GM12878 (cell line): ENCODE measurements around the gene ZNF567. TPM values are rescaled to one million over a fixed set of nuclear protein-coding genes. Genes with fewer than 3 reads are reported as not detected.

ENCODE experiments used
- ATAC-seq: fragments of 200-7000 bp; cut with Tn5 transposase; 3 replicates; pipeline ENCODE4 v1.9.1; 2020; ENCODE audit warnings: mild to moderate bottlenecking, moderate library complexity
- BruUV-seq: library from RNA; stranded (reverse); fragments of 400-500 nt; replicated peaks from 2 replicates; lab custom pipeline; 2021; lab: Mats Ljungman, UMichigan
- CTCF ChIA-PET: fragments of 300-600 bp; sonication (Branson Sonifier 250); formaldehyde crosslinking; extraction: SDS; loops from one replicate; lab custom pipeline; 2021; ENCODE audit warnings: inconsistent platforms; lab: Yijun Ruan, JAX
- POLR2A ChIA-PET: fragments of 350-600 bp; formaldehyde crosslinking; extraction: SDS; loops from one replicate; lab custom pipeline; 2021; ENCODE audit warnings: inconsistent platforms; lab: Charles Lee
- RAD21 ChIA-PET: fragments of 300-600 bp; sonication (Branson Sonifier 250); formaldehyde crosslinking; loops from one replicate; lab custom pipeline; 2023; ENCODE audit warnings: antibody characterized with exemption; ENCODE audit not compliant: unreplicated experiment; lab: Charles Lee
- SMC1A ChIA-PET: fragments of 300-600 bp; sonication (Branson Sonifier 250); formaldehyde crosslinking; loops from one replicate; lab custom pipeline; 2023; ENCODE audit not compliant: unreplicated experiment, uncharacterized antibody; lab: Charles Lee
- DNase-seq: peaks from one replicate; pipeline ENCODE4 v3.0.0-alpha.2; 2011; ENCODE audit warnings: low read depth, low spot score
- FAIRE-seq: peaks from 3 replicates; lab custom pipeline; 2011; peaks lifted over from hg19 to GRCh38; lab: Jason Lieb, UNC
- H2AFZ ChIP-seq: 2 replicates; pipeline ENCODE4 v1.6.0; 2011; ENCODE audit warnings: low read depth, low read length, control low read depth; ENCODE audit not compliant: control insufficient read depth
- H3K27ac ChIP-seq: 2 replicates; pipeline ENCODE4 v1.5.1; 2011; ENCODE audit warnings: control low read depth; ENCODE audit not compliant: control insufficient read depth, insufficient read depth
- H3K27me3 ChIP-seq, 2 experiments: replicated peaks in 1 of 2; 2 replicates each; pipeline versions ENCODE4 v1.6.0 to v1.6.1; 2011; ENCODE audit warnings: low read length in 1 of 2; ENCODE audit not compliant: control insufficient read depth in 2 of 2, insufficient read depth in 2 of 2
- H3K36me3 ChIP-seq, 2 experiments: 2 replicates each; pipeline ENCODE4 v1.5.1; 2011; ENCODE audit warnings: low read length in 1 of 2; ENCODE audit not compliant: control insufficient read depth in 2 of 2, insufficient read depth in 2 of 2
- H3K4me1 ChIP-seq: 2 replicates; pipeline ENCODE4 v1.6.1; 2011; ENCODE audit warnings: mild to moderate bottlenecking, low read length, moderate library complexity, mixed read lengths; ENCODE audit not compliant: control insufficient read depth, insufficient read depth
- H3K4me2 ChIP-seq: 2 replicates; pipeline ENCODE4 v1.6.0; 2011; ENCODE audit warnings: control low read depth; ENCODE audit not compliant: control insufficient read depth, insufficient read depth
- H3K4me3 ChIP-seq: fragments of 200-600 bp; sonication (generic); 2 replicates; pipeline ENCODE4 v1.5.1; 2016
- H3K79me2 ChIP-seq: 2 replicates; pipeline ENCODE4 v1.6.0; 2011; ENCODE audit warnings: low read length; ENCODE audit not compliant: control insufficient read depth, insufficient read depth
- H3K9ac ChIP-seq: 2 replicates; pipeline ENCODE4 v1.8.0; 2011; ENCODE audit warnings: low read length, control low read depth, mixed read lengths; ENCODE audit not compliant: control insufficient read depth, insufficient read depth
- H3K9me3 ChIP-seq: replicated peaks from 3 replicates; pipeline ENCODE4 v1.5.1; 2011; ENCODE audit warnings: mild to moderate bottlenecking, low read length; ENCODE audit not compliant: control insufficient read depth, insufficient read depth
- H4K20me1 ChIP-seq: 2 replicates; pipeline ENCODE4 v1.6.0; 2011; ENCODE audit not compliant: control insufficient read depth, insufficient read depth
- DPF2 ChIP-seq: fragments of 450-650 bp; IDR thresholded peaks from 2 replicates; pipeline ENCODE4 v1.6.1; 2017; ENCODE audit warnings: mild to moderate bottlenecking
- EED ChIP-seq: sonication (generic); IDR thresholded peaks from 2 replicates; pipeline ENCODE4 v1.6.1; 2016; ENCODE audit warnings: antibody characterized with exemption, low read depth
- FOXM1 ChIP-seq: IDR thresholded peaks from 2 replicates; pipeline ENCODE4 v1.6.1; 2012; ENCODE audit warnings: low read depth, mild to moderate bottlenecking, inconsistent platforms, low read length, moderate library complexity
- GABPA ChIP-seq: IDR thresholded peaks from 2 replicates; pipeline ENCODE4 v1.6.1; 2014; ENCODE audit warnings: antibody characterized with exemption, low read depth, mild to moderate bottlenecking, inconsistent platforms
- HDAC2 ChIP-seq: fragments of 200-600 bp; sonication (generic); IDR thresholded peaks from 2 replicates; pipeline ENCODE4 v1.6.1; 2017
- NBN ChIP-seq: fragments of 450-650 bp; IDR thresholded peaks from 2 replicates; pipeline ENCODE4 v1.6.1; 2016
- NFYB ChIP-seq: IDR thresholded peaks from 2 replicates; pipeline ENCODE4 v1.6.1; 2011; ENCODE audit warnings: low read depth, mild to moderate bottlenecking, low read length, improper control_type of control experiment, moderate library complexity; ENCODE audit not compliant: insufficient read depth
- RAD51 ChIP-seq: fragments of 450-650 bp; IDR thresholded peaks from 2 replicates; pipeline ENCODE4 v1.6.1; 2016; ENCODE audit warnings: moderate library complexity, mild to moderate bottlenecking, inconsistent platforms
- SREBF2 ChIP-seq: IDR thresholded peaks from 2 replicates; pipeline ENCODE4 v1.6.1; 2012; ENCODE audit warnings: mild to moderate bottlenecking, low read length
- STAT3 ChIP-seq: IDR thresholded peaks from 2 replicates; pipeline ENCODE4 v1.6.1; 2011; ENCODE audit warnings: low read depth, low read length, improper control_type of control experiment
- SUPT20H ChIP-seq: IDR thresholded peaks from 2 replicates; pipeline ENCODE4 v1.6.1; 2011; ENCODE audit warnings: low read depth, mild to moderate bottlenecking, low read length, moderate library complexity, borderline replicate concordance; ENCODE audit not compliant: control insufficient read depth
- YY1 ChIP-seq: IDR thresholded peaks from 2 replicates; pipeline ENCODE4 v1.6.1; 2011; ENCODE audit warnings: low read depth, mild to moderate bottlenecking, low read length
- WGBS: methylation state at CpG from one replicate; pipeline ENCODE4 v1.1.6; 2016; ENCODE audit warnings: low lambda C conversion rate; ENCODE audit not compliant: insufficient replicate concordance, insufficient coverage; ENCODE audit errors: missing lambda C conversion rate; 5-methylcytosine and 5-hydroxymethylcytosine counted together
- in situ Hi-C: fragments of 300-500 bp; cut with MboI; formaldehyde crosslinking; loops from 9 replicates; pipeline ENCODE4 v1.14.3; 2018; ENCODE audit warnings: mixed read lengths
- intact Hi-C: fragments of 100-400 bp; cut with micrococcal nuclease; formaldehyde crosslinking; loops from one replicate; pipeline ENCODE4 v1.14.2; 2022; ENCODE audit not compliant: unreplicated experiment
- polyA plus RNA-seq, 11 experiments: library from polyadenylated mRNA; depleted of rRNA in 4 of 11; unstranded in 6 of 11; stranded (reverse) in 5 of 11; fragments of >200 nt; fragmentation: Nextera tagmentation in 4 of 11; fragmentation: Illumina TruSeq in 1 of 11; extraction: Ambion mirVana in 4 of 11; extraction: Trizol in 1 of 11; gene quantifications; 1 replicate in 1 of 11; 2 replicates in 10 of 11; pipeline versions ENCODE4 v1.2.1 to v1.2.3, GENCODE V29; 2011 to 2016; ENCODE audit warnings: inconsistent platforms in 2 of 11, missing spikeins in 2 of 11, low read depth in 1 of 11
- total RNA-seq, 4 experiments: library from RNA; depleted of rRNA in 3 of 4; stranded (reverse); fragments of >200 nt in 3 of 4; fragmentation: Illumina TruSeq in 1 of 4; extraction: Trizol in 1 of 4; gene quantifications; 2 replicates each; pipeline versions ENCODE4 v1.2.1 to v1.2.3, GENCODE V29; 2013 to 2021
- TF ChIP-seq, protein P1 (sequence below): fragments of 450-650 bp; IDR thresholded peaks from 2 replicates; pipeline ENCODE4 v1.6.1; 2017; ENCODE audit warnings: borderline replicate concordance
- TF ChIP-seq, protein P2 (sequence below): IDR thresholded peaks from 2 replicates; pipeline ENCODE4 v1.6.1; 2011; ENCODE audit warnings: mild to moderate bottlenecking, low read depth, low read length, moderate library complexity; ENCODE audit not compliant: insufficient replicate concordance
- TF ChIP-seq, protein P3 (sequence below): fragments of 450-650 bp; IDR thresholded peaks from 2 replicates; pipeline ENCODE4 v1.6.1; 2017; ENCODE audit warnings: mild to moderate bottlenecking, moderate library complexity

ZNF567 gene
- total and polyA plus RNA-seq, 10 of the 15 experiments (the other 5 are each of a cell fraction or from before 2014, with no cell fraction given), result 4.9 to 11.9 (median 8.7) TPM

DNA sequence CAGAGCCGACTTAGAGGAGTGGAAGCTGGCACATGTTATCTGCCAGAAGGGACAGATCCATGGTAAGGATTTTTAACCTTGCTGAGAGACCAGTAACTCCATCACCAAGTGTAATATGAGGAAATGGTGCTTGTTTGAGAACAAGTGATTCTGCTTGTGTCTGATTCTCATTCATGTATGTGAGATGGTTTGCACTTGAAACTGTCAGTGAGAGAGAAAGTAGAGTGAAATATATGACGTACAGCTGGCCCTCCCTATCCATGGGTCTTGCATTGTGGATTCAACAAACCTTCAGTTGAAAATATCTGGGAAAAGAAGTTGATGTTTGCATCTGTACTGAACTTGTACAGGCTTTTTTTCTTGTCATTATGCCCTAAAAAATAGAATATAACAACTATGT, 18.8 kb upstream of the ZNF567 start (continued):
- TF ChIP-seq, protein P1, sequence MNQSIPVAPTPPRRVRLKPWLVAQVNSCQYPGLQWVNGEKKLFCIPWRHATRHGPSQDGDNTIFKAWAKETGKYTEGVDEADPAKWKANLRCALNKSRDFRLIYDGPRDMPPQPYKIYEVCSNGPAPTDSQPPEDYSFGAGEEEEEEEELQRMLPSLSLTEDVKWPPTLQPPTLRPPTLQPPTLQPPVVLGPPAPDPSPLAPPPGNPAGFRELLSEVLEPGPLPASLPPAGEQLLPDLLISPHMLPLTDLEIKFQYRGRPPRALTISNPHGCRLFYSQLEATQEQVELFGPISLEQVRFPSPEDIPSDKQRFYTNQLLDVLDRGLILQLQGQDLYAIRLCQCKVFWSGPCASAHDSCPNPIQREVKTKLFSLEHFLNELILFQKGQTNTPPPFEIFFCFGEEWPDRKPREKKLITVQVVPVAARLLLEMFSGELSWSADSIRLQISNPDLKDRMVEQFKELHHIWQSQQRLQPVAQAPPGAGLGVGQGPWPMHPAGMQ, result no peak

DNA sequence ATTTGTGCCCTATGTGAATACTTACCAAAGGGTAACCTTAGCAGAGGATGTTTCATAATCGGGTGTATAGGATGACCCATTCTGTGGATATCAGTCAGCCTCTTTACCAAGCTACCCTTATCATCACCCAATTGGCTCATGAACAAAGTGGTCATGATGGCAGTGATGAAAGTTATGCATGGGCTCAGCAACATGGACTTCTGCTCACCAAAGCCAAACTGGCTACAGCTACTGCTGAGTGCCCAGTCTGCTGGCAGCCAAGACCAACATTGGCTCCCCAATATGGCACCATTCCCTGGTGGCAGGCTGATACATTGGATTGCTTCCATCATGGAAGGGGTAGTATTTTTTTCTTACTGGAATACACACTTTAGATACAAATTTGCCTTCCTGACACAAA, 15.0 kb upstream of the ZNF567 start:
- SMC1A ChIA-PET, result no interaction called here
- FAIRE-seq, result no peak

DNA sequence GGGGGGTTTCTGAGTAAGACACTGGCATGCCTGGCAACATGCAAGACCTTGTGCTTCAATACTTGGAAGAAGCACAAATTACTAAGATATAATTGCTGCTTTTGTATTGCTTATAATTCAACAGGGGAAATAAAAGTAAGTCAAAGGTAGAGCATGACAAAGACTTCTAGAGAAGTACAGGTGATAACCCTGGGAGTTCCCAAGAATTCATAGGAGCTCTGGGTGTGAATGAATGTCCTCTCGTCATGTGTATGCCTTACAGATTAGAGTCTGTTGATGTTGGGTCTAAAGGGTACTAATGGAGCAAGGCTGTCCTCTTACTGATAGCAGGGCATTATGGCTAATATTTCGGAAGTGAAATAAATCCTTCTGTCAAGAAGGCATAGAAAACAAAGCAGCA, 13.2 kb upstream of the ZNF567 start:
- RAD21 ChIA-PET, result no interaction called here
- no peaks in the 10 kb centered on the region for H3K4me1 ChIP-seq
- ATAC-seq, result no peak
- SMC1A ChIA-PET, result no interaction called here
- H3K9me3 ChIP-seq, result peaks cover 4% of the 10 kb centered on the region; the same call in 2 of the 3 replicates
- in situ Hi-C loops, result no loop called here
- CTCF ChIA-PET, result no interaction called here
- H4K20me1 ChIP-seq, result no peaks in the 10 kb centered on the region
- WGBS, result 50% methylated on average over 2 of the region's 2 CpGs
- no peak overlapping the region for H3K27ac ChIP-seq
- intact Hi-C loops, result no loop called here
- no peak for DNase-seq
- no peaks in the 10 kb centered on the region for H3K27me3 ChIP-seq
- no peak overlapping the region for H3K9ac ChIP-seq
- no peaks in the 10 kb centered on the region; a peak in 1 of 4 replicates for H3K36me3 ChIP-seq
- BruUV-seq, result no TSS peak
- no peak overlapping the region for H2AFZ ChIP-seq
- no peak overlapping the region for H3K4me3 ChIP-seq
- no peaks in the 10 kb centered on the region for H3K79me2 ChIP-seq
- POLR2A ChIA-PET, result no interaction called here
- FAIRE-seq, result no peak
- no peak overlapping the region for H3K4me2 ChIP-seq
- TF ChIP-seq SUPT20H (no peak), HDAC2 (no peak), FOXM1 (no peak)
- TF ChIP-seq, protein P2, sequence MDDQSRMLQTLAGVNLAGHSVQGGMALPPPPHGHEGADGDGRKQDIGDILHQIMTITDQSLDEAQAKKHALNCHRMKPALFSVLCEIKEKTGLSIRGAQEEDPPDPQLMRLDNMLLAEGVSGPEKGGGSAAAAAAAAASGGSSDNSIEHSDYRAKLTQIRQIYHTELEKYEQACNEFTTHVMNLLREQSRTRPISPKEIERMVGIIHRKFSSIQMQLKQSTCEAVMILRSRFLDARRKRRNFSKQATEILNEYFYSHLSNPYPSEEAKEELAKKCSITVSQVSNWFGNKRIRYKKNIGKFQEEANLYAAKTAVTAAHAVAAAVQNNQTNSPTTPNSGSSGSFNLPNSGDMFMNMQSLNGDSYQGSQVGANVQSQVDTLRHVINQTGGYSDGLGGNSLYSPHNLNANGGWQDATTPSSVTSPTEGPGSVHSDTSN, result no peak
- TF ChIP-seq, protein P3, sequence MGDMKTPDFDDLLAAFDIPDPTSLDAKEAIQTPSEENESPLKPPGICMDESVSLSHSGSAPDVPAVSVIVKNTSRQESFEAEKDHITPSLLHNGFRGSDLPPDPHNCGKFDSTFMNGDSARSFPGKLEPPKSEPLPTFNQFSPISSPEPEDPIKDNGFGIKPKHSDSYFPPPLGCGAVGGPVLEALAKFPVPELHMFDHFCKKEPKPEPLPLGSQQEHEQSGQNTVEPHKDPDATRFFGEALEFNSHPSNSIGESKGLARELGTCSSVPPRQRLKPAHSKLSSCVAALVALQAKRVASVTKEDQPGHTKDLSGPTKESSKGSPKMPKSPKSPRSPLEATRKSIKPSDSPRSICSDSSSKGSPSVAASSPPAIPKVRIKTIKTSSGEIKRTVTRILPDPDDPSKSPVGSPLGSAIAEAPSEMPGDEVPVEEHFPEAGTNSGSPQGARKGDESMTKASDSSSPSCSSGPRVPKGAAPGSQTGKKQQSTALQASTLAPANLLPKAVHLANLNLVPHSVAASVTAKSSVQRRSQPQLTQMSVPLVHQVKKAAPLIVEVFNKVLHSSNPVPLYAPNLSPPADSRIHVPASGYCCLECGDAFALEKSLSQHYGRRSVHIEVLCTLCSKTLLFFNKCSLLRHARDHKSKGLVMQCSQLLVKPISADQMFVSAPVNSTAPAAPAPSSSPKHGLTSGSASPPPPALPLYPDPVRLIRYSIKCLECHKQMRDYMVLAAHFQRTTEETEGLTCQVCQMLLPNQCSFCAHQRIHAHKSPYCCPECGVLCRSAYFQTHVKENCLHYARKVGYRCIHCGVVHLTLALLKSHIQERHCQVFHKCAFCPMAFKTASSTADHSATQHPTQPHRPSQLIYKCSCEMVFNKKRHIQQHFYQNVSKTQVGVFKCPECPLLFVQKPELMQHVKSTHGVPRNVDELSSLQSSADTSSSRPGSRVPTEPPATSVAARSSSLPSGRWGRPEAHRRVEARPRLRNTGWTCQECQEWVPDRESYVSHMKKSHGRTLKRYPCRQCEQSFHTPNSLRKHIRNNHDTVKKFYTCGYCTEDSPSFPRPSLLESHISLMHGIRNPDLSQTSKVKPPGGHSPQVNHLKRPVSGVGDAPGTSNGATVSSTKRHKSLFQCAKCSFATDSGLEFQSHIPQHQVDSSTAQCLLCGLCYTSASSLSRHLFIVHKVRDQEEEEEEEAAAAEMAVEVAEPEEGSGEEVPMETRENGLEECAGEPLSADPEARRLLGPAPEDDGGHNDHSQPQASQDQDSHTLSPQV, result no peak

More for the DNA sequence above, 15.0 kb upstream of the ZNF567 start:
- Histone ChIP-seq H3K27me3 (no peaks in the 10 kb centered on the region), H3K36me3 (no peaks in the 10 kb centered on the region), H2AFZ (no peak overlapping the region), H3K4me3 (no peak overlapping the region), H3K9ac (no peak overlapping the region), H4K20me1 (no peaks in the 10 kb centered on the region), H3K4me1 (no peaks in the 10 kb centered on the region; the same call in 1 of the 2 replicates), H3K4me2 (no peak overlapping the region), H3K79me2 (no peaks in the 10 kb centered on the region), H3K9me3 (peaks cover 4% of the 10 kb centered on the region; the same call in 2 of the 3 replicates), H3K27ac (no peak overlapping the region)
- intact Hi-C loops, result no loop called here
- DNase-seq (no peak), ATAC-seq (no peak)
- in situ Hi-C loops, result no loop called here
- POLR2A ChIA-PET, result no interaction called here
- 100% methylated on average over 1 of the region's 1 CpG for WGBS
- RAD21 ChIA-PET, result no interaction called here
- BruUV-seq, result no TSS peak
- CTCF ChIA-PET, result no interaction called here
- no peak for TF ChIP-seq NBN
- no peak for TF ChIP-seq RAD51
- no peak for TF ChIP-seq YY1
- TF ChIP-seq SREBF2, result no peak
- no peak for TF ChIP-seq STAT3
- no peak for TF ChIP-seq DPF2
- no peak for TF ChIP-seq EED
- no peak for TF ChIP-seq NFYB
- TF ChIP-seq GABPA, result no peak
